Measurements from ENCODE around the gene GPRASP3.
"Not testable (repeated sequence)": the region's sequence is repeated elsewhere in the genome, so short reads cannot be mapped to it uniquely, and the experiment has no call there.

The GPRASP3 gene

GRCh38 chrX:102720237-102721168 is at the start of gene GPRASP3:
GPRASP3 (plus strand) TSS chrX:102720743; CDS start chrX:102748996, 28,253 bp downstream.
- TF ChIP-seq CTCF (IDR thresholded peaks at IDR 0.05; ENCODE audit: insufficient read depth, missing control alignments): no peak
- FAIRE-seq (no peak), DNase-seq (ENCODE audit: insufficient read length, low spot score) (peak; percentile 38)

- FAIRE-seq: no peak
- no peak for DNase-seq (ENCODE audit: insufficient read length, low spot score)
- TF ChIP-seq CTCF (IDR thresholded peaks at IDR 0.05; ENCODE audit: insufficient read depth, missing control alignments): no peak
These were observed 47.7 kb upstream of the GPRASP3 start for GRCh38 chrX:102672856-102673255.

GRCh38 chrX:102677479-102677878 is 43.1 kb upstream of the GPRASP3 start:
- not testable (repeated sequence) for FAIRE-seq; DNase-seq (ENCODE audit: insufficient read length, low spot score)

- DNase-seq (ENCODE audit: insufficient read length, low spot score) (no peak), FAIRE-seq (no peak)
- TF ChIP-seq CTCF (IDR thresholded peaks at IDR 0.05; ENCODE audit: insufficient read depth, missing control alignments): no peak
These were observed 35.6 kb upstream of the GPRASP3 start for GRCh38 chrX:102684772-102685520.

- TF ChIP-seq CTCF (IDR thresholded peaks at IDR 0.05; ENCODE audit: insufficient read depth, missing control alignments): no peak
- no peak for DNase-seq (ENCODE audit: insufficient read length, low spot score)
- FAIRE-seq: no peak
These were observed 25.8 kb upstream of the GPRASP3 start for GRCh38 chrX:102694749-102695148.

GRCh38 chrX:102696306-102696705 is 24.2 kb upstream of the GPRASP3 start:
- no peak for TF ChIP-seq CTCF (IDR thresholded peaks at IDR 0.05; ENCODE audit: insufficient read depth, missing control alignments)
- no peak for FAIRE-seq
- DNase-seq (ENCODE audit: insufficient read length, low spot score): no peak

GRCh38 chrX:102697494-102697893 is 23.0 kb upstream of the GPRASP3 start:
- FAIRE-seq (no peak), DNase-seq (ENCODE audit: insufficient read length, low spot score) (no peak)
- no peak for TF ChIP-seq CTCF (IDR thresholded peaks at IDR 0.05; ENCODE audit: insufficient read depth, missing control alignments)
